NCI-H2029 (cell line): ENCODE data around the gene LYPD6B.
"Not testable (repeated sequence)": the region's sequence is repeated elsewhere in the genome, so short reads cannot be mapped to it uniquely, and the experiment has no call there.

Experiments used
- DNase-seq: peaks from one replicate; lab custom pipeline; 2025; lab: John Stamatoyannopoulos, UW

The LYPD6B gene

DNA sequence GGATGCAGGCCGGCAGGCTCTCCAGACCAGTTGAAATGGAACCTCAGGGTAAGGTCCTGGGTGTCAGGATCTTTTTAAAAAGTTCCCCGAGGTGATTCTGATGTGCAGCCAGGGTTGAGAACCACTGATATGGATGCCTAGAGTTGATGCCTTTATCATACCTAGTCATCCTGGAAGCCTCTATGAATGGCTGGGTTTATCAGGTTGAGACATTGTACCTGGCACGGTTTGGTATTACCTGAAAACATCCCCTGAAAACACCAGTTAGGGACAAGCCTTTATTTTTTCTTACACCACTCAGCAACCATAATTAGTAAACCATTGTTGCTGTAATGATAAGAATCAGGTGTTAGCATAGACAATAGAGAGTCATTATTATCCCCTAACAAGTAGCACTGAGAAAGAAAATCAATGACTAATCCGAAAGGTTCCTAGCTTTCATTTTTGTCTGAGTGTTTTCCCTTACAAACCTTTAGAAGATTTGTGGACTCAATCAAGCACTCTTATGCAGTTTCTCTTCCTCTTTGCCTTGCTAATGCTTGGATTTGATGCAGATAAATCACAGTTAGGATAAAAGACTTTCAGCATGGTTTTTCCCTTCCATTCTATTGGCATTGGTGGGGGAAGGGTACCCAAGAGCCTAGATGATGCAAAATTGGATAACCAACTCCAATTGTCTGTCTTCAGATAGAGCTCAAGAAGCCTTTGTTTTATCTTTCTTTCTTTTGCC, 175.4 kb downstream of the LYPD6B start:
- DNase-seq, result no peak

DNA sequence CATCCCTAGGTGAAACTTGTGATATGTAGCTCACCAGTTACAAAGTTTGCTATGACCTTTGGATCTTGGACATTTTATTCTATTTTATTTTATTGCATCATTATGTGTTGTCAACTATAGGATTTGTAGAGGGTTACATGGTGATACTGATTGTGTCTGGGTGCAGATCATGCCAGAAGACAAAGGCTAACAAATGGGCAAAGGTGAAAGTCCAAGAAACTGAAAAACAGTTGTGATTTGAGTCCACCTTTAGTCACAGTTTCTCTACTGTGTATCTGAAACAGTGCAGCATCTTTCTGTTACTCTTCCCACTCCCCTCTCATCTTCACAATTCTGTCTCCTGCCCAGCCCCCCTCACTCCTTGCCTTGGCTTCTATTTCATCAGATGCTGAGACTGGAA, 180.0 kb downstream of the LYPD6B start:
- no peak for DNase-seq

DNA sequence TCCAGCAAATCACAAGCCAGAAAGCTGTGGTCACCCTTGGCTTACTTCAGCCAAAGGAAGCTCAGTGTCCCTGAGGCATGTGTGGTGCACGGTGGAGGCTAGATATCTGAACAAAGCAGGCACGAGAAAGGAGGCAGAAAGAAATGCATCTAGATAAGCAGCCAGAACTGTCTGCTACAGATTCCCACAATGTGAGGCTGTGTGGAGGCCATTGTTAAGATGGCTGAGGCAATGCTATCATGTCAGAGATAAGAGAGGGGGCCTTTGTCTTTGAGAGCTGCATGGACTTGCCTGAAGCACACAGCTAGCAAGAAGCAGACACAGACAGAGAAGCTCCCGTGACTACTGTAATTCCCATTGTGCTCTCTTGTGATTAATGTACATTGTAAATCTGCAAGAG, 181.4 kb downstream of the LYPD6B start:
- no peak for DNase-seq

DNA sequence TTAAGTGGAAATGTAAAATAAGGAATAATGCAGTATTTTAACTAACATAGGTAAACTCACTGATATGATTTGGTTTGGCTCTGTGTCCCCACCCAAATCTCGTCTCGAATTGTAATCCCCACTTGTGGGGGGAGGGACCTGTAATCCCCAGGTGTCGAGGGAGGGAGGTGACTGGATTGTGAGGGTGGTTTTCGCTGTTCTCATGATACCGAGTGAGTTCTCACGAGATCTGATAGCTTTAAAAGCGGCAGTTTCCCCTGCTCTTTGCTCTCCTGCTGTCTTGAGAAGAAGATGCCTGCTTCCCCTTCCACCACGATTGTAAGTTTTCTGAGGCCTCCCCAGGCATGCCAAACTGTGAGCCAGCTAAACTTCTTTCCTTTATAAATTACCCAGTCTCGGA, 182.5 kb downstream of the LYPD6B start:
- no peak for DNase-seq

DNA sequence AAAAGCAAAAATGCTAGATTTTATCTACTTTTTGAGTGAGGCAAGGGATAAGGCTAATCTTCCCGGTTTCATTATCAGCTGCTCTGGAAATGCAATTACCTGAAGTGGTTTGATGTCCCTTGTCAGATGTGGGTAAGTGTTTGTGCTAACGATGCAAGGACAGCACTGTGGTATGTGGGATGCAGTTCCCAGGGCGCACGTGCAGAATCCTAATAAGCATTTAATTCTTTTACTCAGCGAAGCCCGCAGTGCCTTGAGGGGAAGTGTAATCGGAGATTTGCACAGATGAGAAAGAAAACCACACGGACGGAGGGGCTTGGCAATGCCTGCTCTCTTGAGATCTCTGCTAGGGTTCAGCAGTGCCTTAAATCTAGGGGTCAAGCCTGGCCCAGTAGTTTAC, 183.4 kb downstream of the LYPD6B start:
- DNase-seq, result no peak

DNA sequence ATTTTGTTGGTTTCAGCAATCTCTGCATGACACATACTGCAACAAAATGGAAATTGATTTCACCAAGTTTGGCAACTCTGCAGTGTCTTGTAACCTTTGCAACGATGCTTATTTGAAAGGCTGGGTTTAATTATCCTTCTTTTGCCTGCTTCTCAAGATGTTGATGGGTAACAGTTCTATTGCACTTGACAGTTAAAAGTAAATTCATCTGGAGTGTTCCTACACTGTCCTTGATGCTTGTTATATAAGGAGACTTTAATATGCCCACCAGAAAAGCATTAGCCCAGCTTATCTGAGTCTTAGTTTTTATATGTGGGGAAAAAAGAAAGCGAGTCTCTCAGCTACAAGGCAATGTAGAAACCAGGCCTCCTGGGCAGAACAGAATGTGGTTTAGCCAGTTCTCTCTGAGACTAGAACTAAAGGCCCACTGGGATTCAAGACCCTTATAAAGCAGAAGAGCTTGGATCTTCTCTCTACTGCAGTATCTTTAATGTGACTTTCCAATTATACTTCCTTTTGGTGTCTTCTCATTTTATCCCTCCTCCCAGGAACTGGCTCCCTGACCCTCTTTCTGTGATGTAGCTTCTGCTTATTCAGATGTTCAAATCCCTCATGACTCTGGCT, 185.1 kb downstream of the LYPD6B start:
- DNase-seq, result no peak

DNA sequence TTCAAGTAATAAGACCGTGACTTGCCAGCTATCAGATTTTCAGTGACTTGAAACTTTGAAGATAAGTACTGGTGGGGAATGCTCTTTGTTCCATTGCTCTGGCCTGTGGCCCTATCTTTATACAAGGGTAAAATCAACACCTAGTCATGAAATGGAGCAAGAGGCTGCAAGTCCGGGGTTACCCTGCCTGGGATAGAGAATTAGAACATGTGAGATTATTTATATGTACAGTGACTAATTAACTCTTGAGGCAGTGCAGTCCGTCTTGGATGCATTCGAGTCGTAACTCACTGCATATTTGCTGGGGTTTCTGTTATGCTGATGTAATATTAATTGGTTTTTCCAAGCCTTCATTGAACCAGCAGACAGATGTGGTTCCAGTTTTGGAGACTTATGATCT, 186.0 kb downstream of the LYPD6B start:
- no peak for DNase-seq

DNA sequence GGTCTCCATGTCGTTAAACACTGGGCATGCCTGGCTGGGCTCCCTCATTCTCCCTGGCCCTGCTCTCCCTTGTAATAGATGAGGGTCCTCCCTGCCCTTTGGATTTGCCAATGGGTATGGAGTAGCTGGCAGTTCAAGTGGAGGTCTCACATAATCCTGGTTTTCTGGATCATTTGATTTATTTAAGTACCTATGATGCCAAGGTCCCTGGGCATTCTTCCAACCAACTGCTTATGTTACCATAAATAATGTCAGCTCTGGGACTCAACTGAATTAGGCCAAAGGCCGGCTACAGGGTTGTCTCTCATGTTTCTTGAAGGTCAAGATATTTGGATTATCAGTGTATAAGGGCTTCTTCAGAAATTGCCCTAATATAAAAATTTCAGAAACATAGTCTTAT, 186.9 kb downstream of the LYPD6B start:
- peak; percentile 68 for DNase-seq

DNA sequence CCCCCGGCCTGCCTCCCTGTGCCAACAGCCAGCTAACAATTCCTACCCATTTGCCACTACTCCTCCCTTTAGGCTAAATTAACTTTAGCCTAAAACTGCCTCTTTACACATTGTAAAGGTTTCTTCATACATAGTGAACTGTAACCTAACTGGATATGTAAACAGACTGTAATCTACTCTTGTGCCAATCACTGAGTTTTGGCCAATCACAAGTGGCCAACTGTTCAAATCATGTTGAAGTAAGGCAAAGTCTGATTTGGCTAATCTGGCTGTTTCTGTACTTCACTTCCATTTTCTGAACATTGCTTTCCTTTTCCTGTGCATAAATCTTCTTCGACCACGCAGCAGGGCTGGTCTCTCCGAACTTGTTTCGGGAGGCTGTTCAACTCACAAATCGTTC, 188.3 kb downstream of the LYPD6B start:
- no peak for DNase-seq

DNA sequence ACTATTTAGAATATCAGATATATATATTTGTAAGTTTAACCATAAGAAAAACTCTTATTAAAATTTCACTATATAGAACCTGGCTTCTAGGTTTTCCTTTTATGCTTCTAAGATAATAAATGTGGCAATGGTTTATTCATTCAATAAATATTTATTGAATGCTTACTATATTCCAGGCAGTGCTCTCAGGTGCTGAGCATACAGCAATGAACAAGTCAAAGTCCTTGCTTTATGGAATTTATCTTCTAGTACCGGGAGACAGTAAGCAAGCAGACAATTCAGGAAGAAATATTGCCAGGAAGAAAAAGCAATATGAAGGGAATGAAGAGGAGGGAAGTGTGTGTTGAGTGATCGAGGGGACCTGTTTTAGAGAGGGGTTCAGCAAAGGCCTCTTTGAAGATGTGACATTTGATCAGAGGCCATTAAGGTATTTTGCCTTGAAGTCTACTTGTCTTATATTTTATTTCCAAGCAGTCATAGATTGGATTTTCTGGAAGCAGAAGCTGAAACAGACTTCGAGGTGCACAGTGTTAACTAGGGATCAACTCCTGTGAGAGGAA, 197.4 kb downstream of the LYPD6B start:
- DNase-seq, result no peak

DNA sequence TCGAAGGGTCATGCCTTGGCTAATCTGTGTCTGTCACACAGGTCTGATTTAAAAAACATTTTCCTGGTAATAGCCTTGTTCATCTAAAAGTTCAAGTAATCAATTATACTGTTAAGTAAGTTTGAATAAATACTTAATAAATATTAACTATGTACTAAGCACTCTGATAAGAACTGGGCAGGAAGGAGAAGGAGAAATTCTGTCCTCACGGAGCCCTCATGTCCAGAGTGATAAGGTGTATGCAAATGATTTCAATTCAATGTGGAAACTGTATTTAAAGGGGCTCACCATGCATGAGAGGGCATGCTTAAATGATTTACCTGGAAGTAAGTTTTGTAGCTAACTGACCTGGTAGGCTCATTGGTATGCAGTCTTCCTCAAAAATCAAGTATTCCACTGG, 197.9 kb downstream of the LYPD6B start:
- no peak for DNase-seq

DNA sequence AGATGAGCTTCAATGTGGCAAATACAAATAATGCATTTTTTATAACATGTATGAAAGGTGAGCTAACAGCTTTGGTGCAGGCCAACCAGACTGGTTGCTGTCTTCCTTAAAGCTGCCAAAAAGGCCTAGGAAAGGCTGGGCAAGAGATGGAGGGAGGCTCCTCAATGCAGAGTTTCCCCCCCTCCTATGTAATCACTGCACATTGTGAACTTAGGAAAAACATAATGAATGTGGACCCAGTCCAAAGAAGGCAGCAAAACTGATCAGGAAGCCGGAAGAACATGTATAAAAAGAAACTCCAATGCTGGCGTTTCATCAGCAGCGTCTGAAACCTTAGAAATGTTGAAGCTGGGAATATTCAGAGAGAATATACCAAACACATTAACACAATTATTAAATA, 207.7 kb downstream of the LYPD6B start:
- no peak for DNase-seq

DNA sequence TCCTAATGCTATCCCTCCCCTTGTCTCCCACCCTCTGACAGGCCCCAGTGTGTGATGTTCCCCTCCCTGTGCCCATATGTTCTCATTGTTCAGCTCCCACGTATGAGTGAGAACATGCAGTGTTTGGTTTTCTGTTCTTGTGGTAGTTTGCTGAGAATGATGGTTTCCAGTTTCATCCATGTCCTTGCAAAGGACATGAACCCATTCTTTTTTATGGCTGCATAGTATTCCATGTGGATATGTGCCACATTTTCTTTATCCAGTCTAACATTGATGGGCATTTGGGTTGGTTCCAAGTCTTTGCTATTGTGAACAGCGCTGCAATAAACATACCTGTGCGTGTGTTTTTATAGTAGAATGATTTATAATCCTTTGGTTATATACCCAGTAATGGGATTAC, 212.9 kb downstream of the LYPD6B start:
- not testable (repeated sequence) for DNase-seq

DNA sequence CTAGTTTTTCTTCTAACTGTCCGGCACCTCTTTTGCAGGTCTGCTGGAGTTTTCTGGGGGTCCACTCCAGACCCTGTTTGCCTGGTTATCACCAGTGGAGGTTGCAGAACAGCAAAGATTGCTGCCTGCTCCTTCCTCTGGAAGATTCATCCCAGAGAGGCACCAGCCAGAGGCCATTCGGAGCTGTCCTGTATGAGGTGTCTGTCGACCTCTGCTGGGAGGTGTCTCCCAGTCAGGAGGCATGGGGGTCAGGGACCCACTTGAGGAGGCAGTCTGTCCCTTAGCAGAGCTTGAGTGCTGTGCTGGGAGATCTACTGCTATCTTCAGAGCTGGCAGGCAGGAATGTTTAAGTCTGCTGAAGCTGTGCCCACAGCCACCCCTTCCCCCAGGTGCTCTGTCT, 218.4 kb downstream of the LYPD6B start:
- not testable (repeated sequence) for DNase-seq

DNA sequence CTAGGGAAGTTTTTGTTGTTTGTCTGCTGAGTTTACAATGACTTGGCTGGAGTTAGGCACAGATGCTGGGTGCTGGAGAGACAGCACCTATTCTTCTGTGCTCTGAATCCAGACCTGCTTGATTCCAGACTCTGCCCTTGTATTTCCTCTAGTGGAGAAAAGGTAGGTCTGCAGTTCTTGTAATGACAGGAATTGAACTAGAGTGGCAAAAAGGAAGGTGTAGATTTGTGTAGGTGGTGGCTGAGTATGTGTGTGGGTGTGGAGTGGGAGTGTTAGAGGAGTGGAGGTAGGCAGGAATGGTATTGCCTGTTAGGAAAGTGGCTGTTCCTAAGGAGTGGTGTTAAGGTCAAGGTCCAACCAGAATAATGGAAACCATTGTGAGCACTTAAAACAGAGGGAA, 220.0 kb downstream of the LYPD6B start:
- no peak for DNase-seq

DNA sequence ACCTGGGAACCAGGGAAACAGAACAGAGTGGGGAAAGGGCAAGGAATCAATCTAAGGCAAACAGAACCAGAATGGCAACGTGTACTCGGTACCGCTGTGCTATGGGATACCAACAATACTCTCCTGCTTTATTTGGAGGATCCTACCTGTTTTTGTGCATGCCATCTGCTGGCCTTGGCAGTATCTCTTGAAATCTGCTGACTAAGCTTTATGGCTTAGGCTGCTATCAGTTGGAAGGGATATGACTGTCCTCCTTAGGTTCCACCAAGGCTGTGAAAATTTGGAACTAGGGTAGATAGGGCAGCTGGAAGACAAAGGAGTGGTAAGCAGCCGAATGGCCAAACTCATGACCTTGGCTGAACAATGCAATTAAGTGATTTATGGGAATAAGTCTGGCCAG, 220.6 kb downstream of the LYPD6B start:
- DNase-seq, result no peak

DNA sequence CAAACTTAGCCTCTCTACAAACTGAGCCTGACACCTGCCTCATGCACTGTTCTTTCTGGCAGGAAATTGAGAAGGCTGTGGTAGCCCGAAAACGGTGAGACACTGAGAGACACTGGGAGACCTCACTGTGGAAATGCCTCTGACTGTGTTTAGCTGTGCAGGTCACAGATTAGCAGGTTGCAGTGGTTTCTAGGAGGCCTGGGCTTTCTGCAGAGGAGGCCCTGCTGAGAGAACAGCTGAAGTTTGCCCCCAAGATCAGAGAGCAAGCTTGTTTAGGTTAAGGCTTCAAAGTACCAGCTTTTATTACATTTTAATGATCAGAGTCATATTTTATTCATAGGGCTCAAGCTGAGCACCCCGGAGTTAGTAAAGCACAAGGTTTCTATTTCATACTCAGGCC, 223.2 kb downstream of the LYPD6B start:
- DNase-seq, result no peak
